IPS-NIHi11 (cell line): ENCODE results near the gene TMED3.
A peak's percentile ranks its signal among the peaks of the same experiment; 100 is the strongest.

Source experiments
- DNase-seq: peaks from one replicate; pipeline ENCODE4 v3.0.0; 2012; ENCODE audit warnings: mixed read lengths, low spot score

TMED3 gene

DNA sequence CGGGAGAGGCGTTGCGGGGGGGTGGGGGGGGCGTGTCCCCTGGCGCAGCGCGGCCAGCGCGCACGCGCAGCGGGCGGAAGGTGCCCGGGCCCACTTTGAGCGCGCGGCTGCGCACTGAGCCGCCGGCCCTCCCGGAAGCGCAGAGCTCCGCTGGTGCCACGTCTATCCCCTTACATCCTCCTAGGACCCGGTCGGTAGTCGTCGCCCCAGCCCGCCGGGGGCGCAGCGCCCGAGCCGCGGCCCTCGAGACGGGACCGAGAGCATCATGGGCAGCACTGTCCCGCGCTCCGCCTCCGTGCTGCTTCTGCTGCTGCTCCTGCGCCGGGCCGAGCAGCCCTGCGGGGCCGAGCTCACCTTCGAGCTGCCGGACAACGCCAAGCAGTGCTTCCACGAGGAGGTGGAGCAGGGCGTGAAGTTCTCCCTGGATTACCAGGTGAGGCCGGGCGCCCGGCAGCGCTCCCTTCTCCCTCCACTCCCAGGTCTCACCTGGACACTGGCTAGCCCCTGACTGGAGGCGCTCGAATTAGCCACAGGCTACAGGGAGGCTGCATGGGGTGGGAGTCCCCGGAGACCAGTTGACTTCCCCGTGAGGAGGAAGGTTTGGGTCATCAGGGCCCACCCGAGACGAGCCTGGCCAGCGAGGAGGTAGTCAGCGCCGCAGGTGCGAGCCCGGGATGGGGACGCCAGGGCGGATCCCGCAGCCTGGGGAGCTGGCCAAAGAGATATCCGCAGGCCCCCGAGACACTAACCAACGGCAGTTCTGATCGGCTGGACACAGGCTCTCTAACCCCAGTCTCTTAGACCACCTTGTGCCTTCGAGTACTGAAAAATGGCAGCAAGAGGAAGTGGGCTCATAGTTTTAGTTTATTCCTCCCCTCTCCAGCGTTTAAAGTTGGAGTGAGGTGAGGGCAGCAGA lies at the start of gene TMED3:
TMED3 (plus strand) TSS at position 128 of the 916 bp plus-strand sequence; CDS start at position 266, 138 bp downstream.
- DNase-seq: peak; percentile 98

DNA sequence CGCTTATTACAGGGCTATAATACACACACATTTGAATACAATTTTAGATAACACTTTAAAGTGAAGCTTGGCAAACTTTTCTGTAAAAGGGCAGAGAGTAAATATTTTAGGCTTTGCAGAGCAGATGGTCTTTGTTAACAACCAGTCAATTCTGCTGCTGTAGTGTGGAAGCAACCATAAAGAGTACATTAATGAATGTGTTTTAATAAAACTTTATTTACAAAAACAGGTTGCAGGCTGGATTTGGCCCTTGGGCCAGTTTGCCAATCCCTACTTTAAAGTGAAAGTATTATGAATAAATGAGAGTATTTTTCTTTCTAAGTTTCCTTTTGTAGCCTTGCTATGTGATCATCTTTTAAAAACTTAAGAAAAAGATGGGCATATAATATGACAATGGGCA lies 49.1 kb upstream of the TMED3 start:
- DNase-seq: no peak

DNA sequence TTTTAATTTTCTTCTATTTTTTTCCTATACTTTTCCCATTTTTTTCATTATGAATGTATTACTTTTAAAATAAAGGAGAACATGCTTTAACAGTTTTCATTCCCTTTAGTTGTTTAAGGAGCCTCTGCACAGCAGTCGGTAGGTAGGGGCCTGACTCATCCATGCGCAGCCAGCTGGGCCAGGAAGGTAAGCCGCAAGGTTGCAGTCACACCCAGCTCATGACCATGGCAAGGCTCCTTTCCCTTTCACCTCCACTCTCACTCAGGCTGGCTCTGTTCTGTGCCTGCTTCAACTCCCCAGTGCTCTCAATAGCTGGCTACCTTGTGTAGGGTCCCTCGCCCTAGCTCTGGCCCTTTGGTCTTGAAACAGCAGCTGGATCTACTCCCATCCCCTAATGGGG lies 45.7 kb upstream of the TMED3 start:
- DNase-seq: no peak

DNA sequence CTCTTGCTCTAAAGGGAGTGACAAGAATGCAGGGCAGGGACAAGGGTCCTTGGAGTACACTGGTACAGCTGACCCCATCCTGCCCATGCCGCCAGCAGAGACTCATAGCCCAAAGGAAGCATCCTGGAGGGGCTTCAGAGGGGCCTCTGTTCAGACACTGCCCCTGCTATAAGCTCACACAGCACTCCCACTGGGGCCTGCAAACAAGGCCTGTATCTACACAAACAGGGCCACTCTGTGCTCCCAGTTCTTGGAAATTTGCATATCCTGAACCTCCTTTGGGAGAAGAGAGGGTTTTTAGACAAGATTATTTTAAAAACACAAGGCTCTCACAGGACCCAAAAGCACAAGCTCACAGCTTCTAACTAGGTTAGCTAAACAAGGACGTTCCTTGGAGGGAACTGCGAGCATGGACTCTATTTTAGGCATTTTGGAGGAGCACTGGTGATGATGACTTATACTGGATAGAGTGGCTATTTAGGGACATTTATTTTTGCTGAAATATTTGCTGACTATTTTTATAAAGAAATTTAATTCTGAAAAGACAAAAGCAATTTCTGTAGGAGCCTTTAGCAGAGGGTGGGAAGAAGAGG lies 44.8 kb upstream of the TMED3 start:
- DNase-seq: no peak

DNA sequence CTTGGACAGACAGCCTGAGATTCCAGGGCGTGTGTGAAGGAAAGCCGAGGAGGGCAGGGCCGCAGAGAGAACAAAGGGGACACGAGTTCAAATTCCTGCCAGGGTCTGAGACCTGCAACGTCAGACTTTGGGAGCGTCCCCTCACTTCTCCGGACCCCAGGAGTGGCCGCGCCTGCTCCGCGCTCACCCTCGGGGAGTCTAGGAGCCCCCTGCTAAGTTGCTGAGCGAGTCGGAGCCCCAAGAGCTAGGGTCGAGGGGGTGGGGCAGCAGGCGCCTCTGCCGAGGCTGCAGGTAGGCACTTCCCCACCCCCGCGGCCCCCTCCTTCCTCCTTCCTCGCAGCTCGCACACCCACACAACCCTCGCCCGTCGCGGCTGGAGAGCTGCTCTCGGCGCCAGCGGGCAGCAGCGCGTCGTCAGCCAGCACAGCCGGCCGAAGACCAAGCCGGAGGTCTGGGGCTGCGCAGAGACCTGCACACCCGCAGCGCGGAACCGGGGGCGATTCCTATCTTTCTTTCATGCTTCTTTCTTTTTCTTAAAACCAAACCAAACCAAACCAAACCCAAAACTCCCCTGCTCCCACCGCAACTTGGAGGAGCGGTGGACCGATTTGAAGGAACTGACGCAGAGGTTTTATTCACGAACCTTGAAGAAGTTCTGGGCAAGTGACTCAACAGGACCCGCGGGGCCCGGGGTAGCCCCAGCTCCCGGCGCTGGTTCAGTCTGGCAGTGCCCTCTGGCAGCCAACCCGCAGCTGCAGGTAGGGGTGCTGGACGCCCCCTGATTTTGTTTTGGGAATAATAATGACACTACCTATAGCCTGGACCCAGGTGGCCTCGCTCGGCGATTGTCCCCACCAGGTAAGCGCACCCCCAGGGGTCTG lies 28.3 kb upstream of the TMED3 start, which contains the start of gene ANKRD34C:
ANKRD34C (plus strand) TSS at position 352 of the 881 bp plus-strand sequence. CDS start 10,563 bp downstream, outside the sequence.
- peak; percentile 58 for DNase-seq

DNA sequence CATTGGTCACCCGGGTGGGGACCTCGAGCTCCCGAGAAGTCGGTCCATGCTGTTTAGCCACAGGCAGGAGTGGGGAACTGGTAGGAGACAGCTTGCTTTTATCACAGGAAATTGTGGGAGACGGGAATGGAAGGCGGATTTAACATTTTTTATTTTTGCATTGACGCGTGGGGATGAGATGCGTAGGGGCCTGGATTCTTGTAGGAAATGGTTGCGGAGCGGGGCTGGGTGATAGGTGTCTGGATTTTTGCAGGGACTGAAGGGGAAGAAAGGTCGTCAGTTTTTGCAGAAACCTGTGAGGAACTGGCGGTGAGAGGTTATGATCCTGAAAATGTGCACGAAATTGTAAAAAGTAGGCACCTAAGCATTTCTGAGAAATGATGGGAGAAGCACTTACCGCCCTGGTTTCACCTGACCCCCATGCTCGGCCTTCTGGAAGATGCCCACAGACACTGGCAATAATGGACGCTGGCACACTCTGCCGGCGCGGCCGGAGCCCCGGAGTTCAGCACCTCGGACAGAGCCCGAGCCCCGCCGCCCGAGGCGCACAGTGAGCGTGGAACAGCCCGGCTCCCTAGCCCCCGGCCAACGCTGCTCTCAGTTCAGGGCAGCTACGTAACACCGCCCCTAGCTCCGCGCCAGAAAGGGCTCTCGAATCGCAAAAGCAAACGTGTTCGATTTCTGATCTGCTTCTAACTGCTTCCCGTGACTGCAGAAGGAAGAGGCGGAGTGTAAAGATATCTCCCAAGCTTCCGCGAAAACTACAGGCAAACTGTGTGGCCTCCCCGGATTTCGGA lies 27.5 kb upstream of the TMED3 start:
- peak; percentile 92 for DNase-seq

DNA sequence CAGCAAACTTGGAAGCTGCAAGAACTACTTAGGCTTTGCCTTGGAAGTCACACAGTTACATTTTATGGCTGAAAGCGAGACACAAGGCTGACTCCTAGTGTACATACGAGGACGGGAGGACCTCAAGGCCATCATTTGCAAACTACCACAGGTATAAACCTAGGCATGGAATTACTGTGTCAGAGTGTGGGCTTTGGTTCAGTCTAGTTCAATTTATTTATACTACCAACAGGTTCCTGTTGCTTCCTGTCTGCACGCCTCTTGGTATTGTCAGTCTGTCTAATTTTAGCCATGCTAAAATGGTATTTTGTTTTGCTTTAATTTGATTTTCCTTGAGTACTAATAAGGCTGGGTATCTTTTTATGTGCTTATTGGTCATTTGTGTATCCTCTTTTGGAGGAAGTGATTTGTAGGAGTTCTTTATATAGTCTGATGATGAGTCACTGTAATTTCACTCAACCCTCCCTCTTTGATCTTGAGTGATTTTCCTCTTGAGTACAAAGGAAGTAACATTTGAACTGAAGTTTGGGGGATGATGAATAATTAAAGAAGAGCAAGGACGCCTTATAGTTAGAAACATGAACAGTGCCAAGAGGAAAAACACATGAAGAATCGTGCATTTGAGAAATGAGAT lies 20.2 kb upstream of the TMED3 start:
- DNase-seq: no peak

DNA sequence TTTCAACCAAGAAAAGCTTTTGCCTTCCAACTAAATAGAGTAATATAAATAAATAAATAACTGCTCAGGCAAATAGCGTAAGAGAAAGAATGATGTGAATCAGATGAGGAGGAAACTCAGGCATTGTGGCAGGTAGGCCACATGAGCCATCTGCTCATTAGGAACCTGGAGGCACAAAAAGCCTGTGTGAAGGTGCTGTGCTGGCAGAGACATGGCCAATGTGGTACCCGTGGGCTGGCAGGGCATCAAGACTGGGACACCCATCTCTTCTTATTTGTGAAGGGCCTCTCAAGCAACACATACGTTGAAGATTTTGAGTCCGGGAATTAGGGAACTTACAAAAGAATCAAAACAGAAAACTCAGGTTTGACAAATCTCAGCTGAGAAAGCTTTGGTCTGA lies 18.9 kb upstream of the TMED3 start:
- DNase-seq: no peak

DNA sequence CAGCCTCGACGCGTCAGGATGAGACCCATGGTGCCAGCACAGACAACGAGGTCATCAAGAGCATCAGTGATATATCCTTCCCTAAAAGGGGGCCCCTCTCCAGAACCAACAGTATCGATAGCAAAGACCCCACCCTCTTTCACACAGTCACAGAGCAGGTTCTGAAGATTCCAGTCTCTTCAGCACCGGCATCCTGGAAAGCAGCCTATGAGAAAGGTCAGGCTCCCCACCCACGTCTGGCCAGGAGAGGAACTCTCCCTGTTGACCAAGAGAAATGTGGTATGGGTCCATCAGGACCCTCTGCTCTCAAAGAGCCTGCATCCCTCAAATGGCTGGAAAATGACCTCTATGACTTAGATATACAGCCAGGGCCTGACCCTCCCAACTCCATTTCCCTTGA lies 16.8 kb upstream of the TMED3 start:
- no peak for DNase-seq

DNA sequence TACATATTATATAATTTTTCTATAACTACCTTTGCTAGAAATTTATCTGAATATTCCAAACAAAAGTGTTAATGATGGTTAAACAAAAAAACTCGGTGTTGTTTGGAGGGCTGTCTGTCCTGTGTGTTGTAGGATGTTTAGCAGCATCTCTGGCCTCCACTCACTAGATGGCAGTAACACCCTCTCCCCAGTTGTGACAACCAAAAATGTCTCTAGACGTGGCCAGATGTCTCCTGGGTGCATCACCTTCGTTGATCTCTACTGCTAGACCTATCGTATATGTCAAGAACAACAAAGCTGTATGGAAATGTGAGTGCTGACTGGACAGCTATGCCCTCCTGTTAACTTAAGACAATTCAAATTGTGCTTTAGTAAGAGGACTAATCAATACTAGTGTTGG lies 14.3 kb upstream of the TMED3 start:
- no peak for DNase-seq

DNA sequence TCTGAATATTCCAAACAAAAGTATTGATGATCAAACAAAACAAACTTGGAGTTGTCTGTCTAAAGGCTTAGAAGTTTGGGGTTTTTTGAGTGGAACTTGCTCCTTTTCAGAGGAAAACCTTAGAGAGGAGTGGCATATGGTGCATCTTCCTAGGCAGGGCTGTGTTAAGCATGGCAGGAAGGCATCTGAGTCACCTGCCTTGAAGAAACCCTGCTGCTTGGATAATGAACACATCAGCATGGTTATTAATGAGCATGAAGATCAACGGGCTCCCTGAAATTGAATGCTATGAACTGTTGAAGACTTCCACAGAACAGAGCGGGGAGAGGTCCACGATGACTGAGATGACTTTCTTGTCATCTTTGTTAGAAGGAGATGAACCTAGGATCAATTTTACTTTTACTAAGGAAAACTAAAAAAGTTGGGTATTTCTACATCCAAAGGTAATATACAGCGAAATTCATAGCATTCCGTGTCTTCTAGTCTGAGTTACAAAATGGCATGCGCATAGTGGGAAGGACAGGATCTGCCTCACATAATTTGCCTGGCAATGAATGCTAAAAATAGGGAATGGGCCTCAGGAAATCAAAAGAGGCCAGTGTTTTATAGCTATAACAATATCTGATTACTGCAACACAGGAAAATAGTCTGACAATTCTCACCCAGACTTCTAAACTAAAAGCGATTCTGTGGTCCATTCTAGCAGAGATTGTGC lies 11.6 kb upstream of the TMED3 start:
- DNase-seq: no peak

DNA sequence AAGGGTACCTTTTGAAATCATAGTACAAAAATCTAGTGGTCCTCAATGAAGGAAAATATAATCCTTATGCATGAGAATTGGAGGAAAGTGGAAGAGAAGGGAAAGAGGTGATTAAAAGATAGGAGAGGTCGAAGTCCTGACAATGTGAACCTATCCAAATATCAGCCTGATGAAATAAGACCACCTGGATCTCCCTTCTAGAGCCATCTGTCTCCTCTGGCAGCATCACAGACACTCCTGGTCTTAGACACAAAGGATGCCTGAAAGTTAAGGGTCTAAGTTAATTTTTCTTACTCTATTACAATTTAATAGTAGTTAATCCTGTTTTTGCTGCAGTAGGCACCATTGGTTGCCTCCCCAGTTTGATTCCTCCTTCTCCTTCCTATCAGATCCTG lies 11.1 kb upstream of the TMED3 start:
- no peak for DNase-seq

DNA sequence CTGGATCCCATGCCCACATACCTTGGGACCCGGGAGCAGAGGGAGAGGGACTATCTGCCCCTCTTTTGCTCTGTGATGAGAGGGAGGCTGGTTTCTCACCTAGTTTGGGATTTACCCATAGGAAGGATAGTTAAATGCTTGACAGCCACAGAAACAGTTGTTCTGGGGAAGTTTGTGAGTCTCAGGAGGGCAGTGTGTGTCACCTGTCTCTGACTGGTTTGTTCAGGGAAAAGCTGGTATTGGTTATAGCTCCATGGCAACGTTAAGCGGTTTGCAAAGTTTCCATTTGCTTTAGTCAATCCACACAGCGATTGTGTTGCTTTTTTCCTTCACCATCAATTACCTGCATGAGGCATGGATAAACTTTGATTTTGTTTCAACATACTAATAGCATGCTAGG lies 3.7 kb upstream of the TMED3 start:
- DNase-seq: no peak

DNA sequence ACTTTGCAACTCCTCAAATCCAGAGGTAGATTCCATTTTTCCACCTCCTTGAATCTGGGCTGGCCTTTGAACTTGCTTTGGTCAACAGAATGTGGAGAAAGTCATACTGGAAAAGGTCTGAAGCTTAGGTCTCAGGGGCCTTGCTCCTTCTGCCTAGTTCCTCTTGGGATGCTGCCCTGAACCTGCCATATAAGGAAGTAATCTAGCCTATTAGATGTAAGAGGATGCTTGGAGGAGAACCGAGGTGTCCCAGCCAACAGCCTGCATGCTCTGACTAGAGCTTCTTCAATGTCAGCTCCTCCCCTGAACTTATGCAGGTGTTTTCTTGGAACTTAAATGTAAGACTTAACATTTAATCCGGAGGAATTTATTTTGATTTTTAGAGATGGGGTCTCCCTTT lies 2.0 kb upstream of the TMED3 start:
- DNase-seq: peak; percentile 16

DNA sequence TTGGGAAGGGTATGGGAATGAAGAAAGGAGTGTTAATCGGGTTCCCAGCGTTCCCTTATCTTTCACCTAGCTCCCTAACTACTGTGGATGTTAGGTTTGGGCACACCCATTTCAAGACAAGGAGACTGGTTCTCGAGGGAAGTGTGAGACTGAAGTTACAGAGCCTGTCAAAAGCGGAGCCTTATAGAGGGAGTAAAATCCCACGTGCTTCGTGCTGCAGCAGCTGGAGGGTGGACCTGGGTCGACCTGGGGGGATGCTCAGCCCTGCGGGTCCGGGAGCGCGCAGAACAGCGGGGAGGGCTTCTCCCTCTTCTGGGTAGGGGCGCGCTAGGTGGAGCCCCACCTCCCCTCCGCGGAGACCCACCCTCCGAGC lies 314 bp upstream of the TMED3 start:
- no peak for DNase-seq

DNA sequence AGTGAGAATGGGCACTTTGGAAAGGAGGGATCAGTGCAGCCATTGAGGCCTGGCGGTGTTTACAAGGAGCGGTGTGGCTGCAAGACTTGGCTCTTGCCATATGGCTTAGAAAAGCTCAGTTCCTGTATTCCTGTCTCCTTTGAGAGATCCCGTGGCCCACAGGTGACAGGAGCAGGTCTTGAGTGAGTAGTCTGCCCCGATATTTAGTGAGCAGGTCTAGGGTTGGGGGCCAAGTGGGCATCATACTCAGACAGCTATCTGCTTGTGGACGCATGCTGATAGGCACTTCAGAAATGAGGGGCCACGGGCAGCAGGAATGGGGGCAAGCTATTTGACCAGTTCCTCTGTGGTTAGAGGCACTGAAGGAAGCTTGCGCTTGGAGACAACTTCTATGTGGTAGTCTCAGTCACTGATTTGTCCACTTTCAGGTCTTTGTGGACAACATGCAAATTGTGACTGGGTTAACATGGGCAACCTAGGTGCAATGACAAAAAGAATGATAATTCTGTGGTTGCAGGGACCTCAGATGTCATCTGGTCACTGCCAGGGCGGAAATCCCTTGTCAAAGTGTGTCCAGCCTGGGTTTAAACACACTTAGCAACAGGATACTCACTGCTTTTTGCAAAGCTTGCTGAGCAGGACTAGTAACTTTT lies 1.1 kb downstream of the TMED3 start:
- DNase-seq: no peak

DNA sequence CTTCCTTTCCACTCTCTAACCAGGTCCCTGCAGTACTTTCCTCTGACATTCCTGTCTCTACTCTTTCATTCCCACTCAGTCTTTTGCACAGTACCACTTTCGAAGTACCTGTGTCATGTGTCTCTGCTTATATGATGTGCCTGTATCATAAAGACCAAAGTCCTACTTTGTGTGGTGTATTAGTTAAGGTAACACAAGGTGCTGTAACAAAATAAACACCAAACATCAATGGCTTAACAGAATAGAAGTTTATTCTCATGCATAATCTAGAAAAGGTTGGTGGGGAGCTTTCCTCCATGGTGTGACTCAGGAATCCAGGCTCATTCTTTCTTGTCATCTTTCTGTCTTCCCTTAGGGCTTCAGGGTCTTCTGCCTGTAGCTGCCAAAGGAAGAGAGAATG lies 3.3 kb downstream of the TMED3 start:
- DNase-seq: no peak

DNA sequence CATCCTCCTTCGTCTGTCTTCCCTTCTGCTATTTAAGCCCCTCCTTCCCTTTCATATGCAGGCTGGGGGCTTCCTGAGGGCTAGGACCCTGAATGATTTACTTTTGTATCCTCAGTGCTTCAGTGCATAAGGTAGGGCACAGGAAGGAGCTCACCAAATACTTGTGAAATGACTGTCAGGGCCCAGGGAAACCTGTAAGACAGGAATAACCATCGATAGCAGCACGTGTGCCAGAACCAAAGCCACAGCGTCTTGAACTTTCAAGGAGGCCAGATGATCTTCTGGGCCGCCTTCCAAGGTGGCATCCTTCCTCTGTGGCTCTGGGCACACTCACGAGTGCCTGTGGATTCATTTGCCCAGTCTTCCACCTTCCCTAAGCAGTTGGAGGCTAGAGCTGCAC lies 3.9 kb downstream of the TMED3 start:
- no peak for DNase-seq

DNA sequence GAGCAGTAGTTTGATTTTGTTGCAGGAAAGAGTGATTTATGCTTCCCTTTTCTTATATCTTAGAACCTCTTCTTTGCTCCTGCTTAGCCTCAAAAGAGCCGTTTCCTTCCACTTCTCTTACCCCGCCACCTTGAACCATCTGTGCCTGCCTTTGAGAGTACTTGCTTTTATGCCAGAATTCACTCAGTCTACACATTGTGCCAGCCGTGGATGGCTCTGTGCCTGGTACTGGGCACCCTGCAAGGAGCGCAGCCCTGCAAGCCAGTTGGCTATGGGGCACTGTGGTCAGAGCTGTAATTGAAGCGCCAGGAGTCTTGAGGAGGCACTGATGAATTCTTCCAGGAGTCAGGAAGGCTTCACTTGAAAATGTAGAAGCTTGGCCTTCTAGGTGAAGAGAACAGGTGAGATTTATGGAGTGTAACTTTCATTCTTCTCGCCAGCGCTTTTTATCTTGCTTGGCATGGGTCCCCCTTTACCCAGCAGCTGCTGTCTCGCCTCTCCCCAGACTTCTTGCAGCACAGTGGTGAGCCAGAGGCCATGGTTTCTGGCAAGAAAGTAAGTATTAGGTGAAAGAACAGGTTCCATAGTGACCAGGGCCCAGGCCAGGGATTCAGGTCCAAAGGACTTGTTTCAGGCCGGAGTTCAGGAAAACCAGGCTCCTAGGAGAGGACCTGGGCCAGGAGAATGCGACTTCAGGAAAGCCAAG lies 4.9 kb downstream of the TMED3 start:
- DNase-seq: no peak
